Thyroid gland (tissue), 4 donors: ENCODE data around the gene INVS. TPM values are rescaled to one million over a fixed set of nuclear protein-coding genes. Genes with fewer than 3 reads are reported as not detected.

Experiments used
- DNase-seq, 2 donors: peaks; one replicate each; pipeline ENCODE4 v3.0.0-alpha.2; 2019
- H3K27ac ChIP-seq, 3 donors: fragments of 200-600 bp; sonication (generic); 1 replicate in 2 of 3; 2 replicates in 1 of 3; pipeline ENCODE4 v1.5.1; 2016 to 2019; ENCODE audit warnings: mild to moderate bottlenecking in 1 of 3, moderate library complexity in 1 of 3
- H3K27me3 ChIP-seq: fragments of 200-600 bp; sonication (generic); one replicate; pipeline ENCODE4 v1.5.1; 2019
- H3K36me3 ChIP-seq, 2 donors: fragments of 200-600 bp; sonication (generic); one replicate each; pipeline ENCODE4 v1.5.1; 2016 to 2019
- H3K4me1 ChIP-seq, 2 donors: fragments of 200-600 bp; sonication (generic); one replicate each; pipeline ENCODE4 v1.5.1; 2017 to 2019
- H3K4me3 ChIP-seq, 3 donors: fragments of 200-600 bp; sonication (generic); replicated peaks in 1 of 3; 1 replicate in 2 of 3; 2 replicates in 1 of 3; pipeline ENCODE4 v1.5.1; 2016; ENCODE audit warnings: mild to moderate bottlenecking in 1 of 3
- H3K9me3 ChIP-seq: fragments of 200-600 bp; sonication (generic); one replicate; pipeline ENCODE4 v1.5.1; 2017
- CTCF ChIP-seq, 6 experiments: fragments of 200-600 bp in 3 of 6; fragments of 450-650 bp in 3 of 6; sonication (generic) in 3 of 6; IDR thresholded peaks; one replicate each; pipeline ENCODE4 v1.5.1; 2016 to 2019; ENCODE audit warnings: antibody characterized with exemption in 6 of 6, mild to moderate bottlenecking in 2 of 6, inconsistent platforms in 1 of 6, moderate library complexity in 1 of 6
- POLR2A ChIP-seq, 2 donors: fragments of 450-650 bp; IDR thresholded peaks; one replicate each; pipeline ENCODE4 v1.6.1; 2017; ENCODE audit warnings: antibody characterized with exemption in 2 of 2, mild to moderate bottlenecking in 2 of 2, moderate library complexity in 1 of 2
- whole genome bisulfite sequencing, 2 donors: methylation state at CpG; one replicate each; pipeline ENCODE4 v1.1.5; 2017; 5-methylcytosine and 5-hydroxymethylcytosine counted together
- intact Hi-C: fragments of 100-400 bp; cut with DNase I; formaldehyde crosslinking; loops from one replicate; pipeline ENCODE4 v1.15.1; 2023
- total RNA-seq, 4 donors: library from RNA; depleted of rRNA; stranded (reverse); fragments of >200 nt; gene quantifications; one replicate each; pipeline ENCODE4 v1.2.3, GENCODE V29; 2016

INVS gene
- total RNA-seq, 4 donors from 2014 or later: 37.0 to 56.6 (median 45.6) TPM

GRCh38 chr9:100303747-100304146, 204.7 kb downstream of the INVS start:
- 86 to 93% methylated on average over 3 of the region's 3 CpGs for WGBS, 2 donors
- peaks cover 4 to 5% of the 10 kb centered on the region in 2 donors for H3K36me3 ChIP-seq
- no peak for TF ChIP-seq POLR2A (IDR thresholded peaks at IDR 0.05)
- no peak for TF ChIP-seq CTCF (IDR thresholded peaks at IDR 0.05)
- H3K27ac ChIP-seq: no peak overlapping the region
- no peaks in the 10 kb centered on the region for H3K27me3 ChIP-seq
- no peaks in the 10 kb centered on the region for H3K9me3 ChIP-seq
- DNase-seq: no peak
- H3K4me1 ChIP-seq: no peaks in the 10 kb centered on the region
- H3K4me3 ChIP-seq: no peak overlapping the region
- intact Hi-C loops: no loop called here

GRCh38 chr9:100306283-100306682, 207.2 kb downstream of the INVS start:
- 90 to 95% methylated on average over 1 of the region's 1 CpG for WGBS, 2 donors
- intact Hi-C loops: no loop called here

GRCh38 chr9:100307080-100307479, 208.0 kb downstream of the INVS start:
- DNase-seq: no peak
- Histone ChIP-seq H3K9me3 (no peaks in the 10 kb centered on the region), H3K4me1 (no peaks in the 10 kb centered on the region), H3K27me3 (no peaks in the 10 kb centered on the region), H3K27ac (no peak overlapping the region), H3K36me3 (peaks cover 0 to 5% of the 10 kb centered on the region in 2 donors), H3K4me3 (no peak overlapping the region)
- no peak for TF ChIP-seq POLR2A (IDR thresholded peaks at IDR 0.05)
- no peak for TF ChIP-seq CTCF (IDR thresholded peaks at IDR 0.05)
- 91 to 92% methylated on average over 2 of the region's 2 CpGs for WGBS, 2 donors
- intact Hi-C loops: no loop called here

More at GRCh38 chr9:100306283-100306682, 207.2 kb downstream of the INVS start:
- Histone ChIP-seq H3K27ac (no peak overlapping the region), H3K4me3 (no peak overlapping the region), H3K9me3 (no peaks in the 10 kb centered on the region), H3K4me1 (no peaks in the 10 kb centered on the region), H3K36me3 (peaks cover 2 to 5% of the 10 kb centered on the region in 2 donors), H3K27me3 (no peaks in the 10 kb centered on the region)
- TF ChIP-seq CTCF (IDR thresholded peaks at IDR 0.05) (no peak), POLR2A (IDR thresholded peaks at IDR 0.05) (no peak)
- no peak for DNase-seq

- H3K27ac ChIP-seq: no peak overlapping the region
- no peak for DNase-seq
- peaks cover 0 to 5% of the 10 kb centered on the region in 2 donors for H3K36me3 ChIP-seq
- no peak for TF ChIP-seq POLR2A (IDR thresholded peaks at IDR 0.05)
- TF ChIP-seq CTCF (IDR thresholded peaks at IDR 0.05): no peak
- H3K4me1 ChIP-seq: no peaks in the 10 kb centered on the region
- intact Hi-C loops: no loop called here
- no peak overlapping the region for H3K4me3 ChIP-seq
- H3K27me3 ChIP-seq: no peaks in the 10 kb centered on the region
- 92 to 96% methylated on average over 1 of the region's 1 CpG for WGBS, 2 donors
- H3K9me3 ChIP-seq: no peaks in the 10 kb centered on the region
These were observed 210.0 kb downstream of the INVS start for GRCh38 chr9:100308965-100309564.

- Histone ChIP-seq H3K4me3 (no peak overlapping the region), H3K27me3 (no peaks in the 10 kb centered on the region), H3K27ac (no peak overlapping the region), H3K36me3 (peaks cover 0 to 5% of the 10 kb centered on the region in 2 donors), H3K9me3 (no peaks in the 10 kb centered on the region), H3K4me1 (no peaks in the 10 kb centered on the region)
- WGBS, 2 donors: 95% methylated on average over 2 of the region's 2 CpGs
- intact Hi-C loops: no loop called here
- TF ChIP-seq CTCF (IDR thresholded peaks at IDR 0.05): no peak
- no peak for TF ChIP-seq POLR2A (IDR thresholded peaks at IDR 0.05)
- DNase-seq: no peak
These were observed 210.9 kb downstream of the INVS start for GRCh38 chr9:100309992-100310391.
